Measurements from ENCODE around the gene TRPC4AP.

The TRPC4AP gene

GRCh38 chr20:34989670-34990069 lies 102.9 kb downstream of the TRPC4AP start:
- in situ Hi-C loops (cut with MboI; ENCODE audit: low sequenced_read_pairs), result no loop called here

- in situ Hi-C loops (cut with MboI; ENCODE audit: low sequenced_read_pairs), result no loop called here
These were observed 103.5 kb downstream of the TRPC4AP start for GRCh38 chr20:34989118-34989517.

GRCh38 chr20:34988191-34988540 lies 104.4 kb downstream of the TRPC4AP start:
- in situ Hi-C loops (cut with MboI; ENCODE audit: low sequenced_read_pairs), result no loop called here

GRCh38 chr20:34987288-34988190 lies 105.1 kb downstream of the TRPC4AP start:
- in situ Hi-C loops (cut with MboI; ENCODE audit: low sequenced_read_pairs), result no loop called here

GRCh38 chr20:34986311-34987287 lies 106.0 kb downstream of the TRPC4AP start:
- in situ Hi-C loops (cut with MboI; ENCODE audit: low sequenced_read_pairs), result no loop called here

GRCh38 chr20:34985461-34986310 lies 106.9 kb downstream of the TRPC4AP start:
- in situ Hi-C loops (cut with MboI; ENCODE audit: low sequenced_read_pairs), result no loop called here

- in situ Hi-C loops (cut with MboI; ENCODE audit: low sequenced_read_pairs), result no loop called here
These were observed 107.8 kb downstream of the TRPC4AP start for GRCh38 chr20:34984756-34985261.

GRCh38 chr20:34983995-34984735 lies 108.4 kb downstream of the TRPC4AP start:
- in situ Hi-C loops (cut with MboI; ENCODE audit: low sequenced_read_pairs), result no loop called here

- in situ Hi-C loops (cut with MboI; ENCODE audit: low sequenced_read_pairs), result no loop called here
These were observed 109.4 kb downstream of the TRPC4AP start for GRCh38 chr20:34983089-34983820.

GRCh38 chr20:34982270-34983088 lies 110.1 kb downstream of the TRPC4AP start:
- in situ Hi-C loops (cut with MboI; ENCODE audit: low sequenced_read_pairs), result no loop called here

- in situ Hi-C loops (cut with MboI; ENCODE audit: low sequenced_read_pairs), result no loop called here
These were observed 111.9 kb downstream of the TRPC4AP start for GRCh38 chr20:34980543-34981233.

- in situ Hi-C loops (cut with MboI; ENCODE audit: low sequenced_read_pairs), result no loop called here
These were observed 113.0 kb downstream of the TRPC4AP start for GRCh38 chr20:34979366-34980153.

GRCh38 chr20:34978092-34978744 lies 114.4 kb downstream of the TRPC4AP start:
- in situ Hi-C loops (cut with MboI; ENCODE audit: low sequenced_read_pairs), result no loop called here

GRCh38 chr20:34977365-34978091 lies 115.1 kb downstream of the TRPC4AP start:
- in situ Hi-C loops (cut with MboI; ENCODE audit: low sequenced_read_pairs), result no loop called here

- in situ Hi-C loops (cut with MboI; ENCODE audit: low sequenced_read_pairs), result no loop called here
These were observed 116.3 kb downstream of the TRPC4AP start for GRCh38 chr20:34976286-34976685.

- in situ Hi-C loops (cut with MboI; ENCODE audit: low sequenced_read_pairs), result no loop called here
These were observed 118.4 kb downstream of the TRPC4AP start for GRCh38 chr20:34974246-34974645.
